GM18507 (cell line): ENCODE results near the gene CMC2.
A peak's percentile ranks its signal among the peaks of the same experiment; 100 is the strongest.

Source experiments
- DNase-seq: peaks from one replicate; pipeline ENCODE4 v3.0.0; 2011; ENCODE audit warnings: low read depth; ENCODE audit not compliant: insufficient read length; ENCODE audit errors: extremely low spot score
- FAIRE-seq: peaks from 2 replicates; lab custom pipeline; 2011; peaks lifted over from hg19 to GRCh38; lab: Jason Lieb, UNC

Gene CMC2

GRCh38 chr16:81006813-81007695, at the start of gene CMC2, which contains the start of gene CENPN:
CMC2 (minus strand) TSS chr16:81006885; CDS start chr16:80997394, 9,491 bp downstream.
CENPN (plus strand) TSS chr16:81007214; CDS start chr16:81011940, 4,726 bp downstream.
- DNase-seq (peak; percentile 82), FAIRE-seq (peak; percentile 89)

DNA sequence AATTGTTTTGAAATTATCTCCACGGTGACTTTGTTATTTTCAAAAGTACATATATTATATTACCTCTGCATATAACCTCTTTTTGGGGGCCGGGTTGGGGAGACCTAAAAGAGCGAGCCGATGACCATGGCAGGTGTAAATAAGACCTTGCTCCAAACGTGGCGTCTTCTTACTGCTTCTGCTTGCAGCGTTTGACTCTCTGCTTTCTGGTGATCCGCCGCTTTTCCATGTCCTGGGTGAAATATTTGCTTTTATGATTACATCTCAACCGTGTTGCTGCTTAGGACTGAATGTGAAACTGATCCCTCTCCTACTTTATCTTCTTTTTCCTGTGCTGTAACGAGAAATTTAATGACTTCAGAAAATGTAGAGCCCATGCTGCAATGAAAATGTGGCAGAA, 47.1 kb upstream of the CMC2 start:
- no peak for DNase-seq
- no peak for FAIRE-seq

DNA sequence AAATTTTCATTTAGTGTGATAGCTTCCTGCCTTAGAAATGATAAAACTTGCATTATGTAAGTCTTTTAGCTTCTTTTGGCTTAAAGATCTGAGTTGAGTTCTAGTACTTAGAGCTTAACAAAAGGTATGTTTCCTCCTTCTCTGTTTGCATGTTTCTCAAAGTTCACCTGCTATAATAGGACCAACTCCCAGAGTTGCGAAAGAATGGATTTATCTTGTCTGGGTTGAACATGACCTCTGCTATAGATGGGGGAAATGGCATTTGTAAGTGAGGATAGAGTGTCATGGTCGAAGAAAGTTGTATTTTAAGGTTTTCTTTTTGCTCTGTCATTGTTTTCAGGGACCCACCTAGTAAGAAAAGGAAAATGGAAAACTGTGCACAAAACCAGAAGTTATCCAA, 36.1 kb upstream of the CMC2 start:
- no peak for DNase-seq
- no peak for FAIRE-seq

- FAIRE-seq (no peak), DNase-seq (no peak)
These were observed 35.0 kb upstream of the CMC2 start for GRCh38 chr16:81041696-81042095.

GRCh38 chr16:81040842-81041241, 34.2 kb upstream of the CMC2 start:
- FAIRE-seq (no peak), DNase-seq (no peak)

DNA sequence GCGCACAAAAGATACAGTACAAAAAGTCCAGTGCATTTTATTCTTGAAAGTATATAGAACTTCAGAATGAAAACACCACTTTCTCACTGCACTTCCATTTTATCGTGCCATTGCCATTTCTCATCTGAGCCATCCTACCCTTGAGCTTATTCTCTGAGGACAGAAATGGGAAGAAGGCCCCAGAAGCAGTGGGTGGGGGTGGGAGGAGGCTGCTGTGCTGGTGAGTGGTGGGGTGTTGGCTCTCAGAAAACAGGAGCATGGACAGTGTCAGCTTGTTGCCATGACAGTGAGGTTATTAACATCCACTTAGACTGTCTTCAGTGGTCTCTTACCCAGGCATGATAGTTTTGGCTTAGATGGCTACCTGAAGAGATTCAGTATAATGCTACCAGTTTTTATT, 33.4 kb upstream of the CMC2 start:
- DNase-seq: no peak
- no peak for FAIRE-seq

GRCh38 chr16:81036751-81037350, 30.2 kb upstream of the CMC2 start:
- FAIRE-seq: no peak
- no peak for DNase-seq

DNA sequence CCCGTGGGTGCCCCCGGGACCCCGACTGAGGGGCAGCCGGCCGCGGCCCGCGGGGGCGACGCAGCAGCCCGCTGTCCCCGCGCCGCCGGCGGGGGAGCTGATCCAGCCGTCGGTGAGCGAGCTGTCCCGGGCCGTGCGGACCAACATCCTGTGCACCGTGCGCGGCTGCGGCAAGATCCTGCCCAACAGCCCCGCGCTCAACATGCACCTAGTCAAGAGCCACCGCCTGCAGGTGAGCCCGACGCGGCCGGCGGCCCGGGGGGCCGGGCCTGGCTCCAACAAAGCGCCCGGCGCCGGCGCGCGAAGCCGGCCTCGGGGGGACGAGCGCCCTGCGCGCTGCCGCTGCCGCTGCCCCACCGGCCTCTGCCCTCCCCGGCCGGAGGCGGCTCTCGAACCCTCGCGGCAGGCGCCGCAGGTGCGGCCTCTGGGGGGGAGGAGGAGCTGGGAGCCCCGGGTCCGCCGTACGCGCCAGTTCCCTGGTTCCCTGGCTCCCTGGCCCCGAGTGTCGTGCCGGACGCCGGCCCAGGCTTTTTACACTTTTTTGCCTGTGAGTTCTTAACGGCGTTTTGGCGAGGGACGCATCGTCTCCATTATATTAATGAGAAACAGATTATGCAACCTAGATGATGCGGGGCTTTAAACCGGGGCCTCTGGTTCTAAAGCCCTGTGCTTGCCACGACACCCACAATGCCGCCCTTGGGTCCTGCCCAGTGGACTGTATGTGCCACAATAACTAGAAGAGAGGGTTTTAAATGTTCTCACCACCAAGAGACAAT, 29.5 kb upstream of the CMC2 start:
- FAIRE-seq (no peak), DNase-seq (peak; percentile 12)

GRCh38 chr16:81035398-81035974, 28.8 kb upstream of the CMC2 start, which contains the start of gene ATMIN:
ATMIN (plus strand) TSS chr16:81035842; CDS start chr16:81035871, 29 bp downstream.
- peak; percentile 94 for DNase-seq
- FAIRE-seq: peak; percentile 72

- DNase-seq: no peak
- no peak for FAIRE-seq
These were observed 23.4 kb upstream of the CMC2 start for GRCh38 chr16:81029930-81030604.

GRCh38 chr16:81026429-81026828, 19.7 kb upstream of the CMC2 start:
- DNase-seq: no peak
- FAIRE-seq: no peak

- no peak for FAIRE-seq
- no peak for DNase-seq
These were observed 11.8 kb upstream of the CMC2 start for GRCh38 chr16:81018496-81018895.

DNA sequence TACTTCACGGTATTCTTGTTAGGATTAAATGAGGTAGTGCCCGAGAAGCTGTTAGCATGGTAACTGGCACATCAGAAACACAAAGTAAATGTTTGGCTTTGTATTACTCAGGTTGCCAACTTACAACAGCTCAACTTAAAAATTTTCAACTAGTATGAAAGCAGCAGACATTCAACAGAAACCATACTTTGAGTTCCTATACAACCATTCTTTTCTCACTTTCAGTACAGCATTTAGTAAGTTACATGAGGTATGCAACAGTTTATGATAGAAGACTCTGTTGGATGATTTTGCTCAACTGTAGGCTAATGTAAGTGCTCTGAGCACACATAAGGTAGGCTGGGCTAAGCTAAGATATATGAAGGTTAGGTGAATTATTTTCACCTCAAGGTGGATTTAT, 8.0 kb upstream of the CMC2 start:
- DNase-seq (no peak), FAIRE-seq (no peak)

DNA sequence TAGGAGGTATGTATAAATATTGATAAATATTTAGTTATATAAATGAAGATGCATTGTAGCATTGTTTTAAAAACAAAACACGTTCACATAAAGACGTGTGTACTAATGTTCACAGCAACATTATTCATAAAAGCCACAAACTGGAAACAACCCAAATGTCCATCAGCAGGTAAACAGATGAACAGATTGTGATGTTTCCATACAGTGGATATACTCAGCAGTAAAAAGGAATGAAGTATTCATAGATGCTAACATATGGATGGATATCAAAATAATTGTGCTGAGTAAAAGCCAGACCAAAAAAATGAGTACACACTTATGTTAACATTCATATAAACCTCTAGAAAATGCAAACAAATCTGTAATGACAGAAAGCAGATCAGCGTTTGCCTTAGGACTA, 6.3 kb upstream of the CMC2 start:
- FAIRE-seq (no peak), DNase-seq (no peak)

DNA sequence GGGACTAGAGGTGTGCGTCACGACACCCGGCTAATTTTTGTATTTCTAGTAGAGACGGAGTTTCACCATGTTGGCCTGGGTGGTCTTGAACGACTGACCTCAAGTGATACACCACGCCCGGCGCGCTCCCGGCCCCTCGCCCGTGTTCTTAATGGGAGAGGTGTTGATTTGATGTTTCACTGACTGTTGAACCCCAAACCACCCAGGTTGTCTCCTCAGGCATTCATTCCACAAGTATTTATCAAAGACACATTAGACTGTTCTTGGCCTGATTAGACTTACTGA, 1.8 kb upstream of the CMC2 start:
- FAIRE-seq (no peak), DNase-seq (no peak)

GRCh38 chr16:81006211-81006812, 373 bp downstream of the CMC2 start:
- DNase-seq: no peak
- peak; percentile 18 for FAIRE-seq

- DNase-seq: no peak
- no peak for FAIRE-seq
These were observed 999 bp downstream of the CMC2 start for GRCh38 chr16:81005610-81006161.

- FAIRE-seq: peak; percentile 53
- no peak for DNase-seq
These were observed 1.9 kb downstream of the CMC2 start for GRCh38 chr16:81004646-81005353.
